ENCODE results near the gene SOHLH1. TPM values are rescaled to one million over a fixed set of nuclear protein-coding genes. Genes with fewer than 3 reads are reported as not detected.

The SOHLH1 gene
- total RNA-seq, 1 experiment from 2014 or later: not detected

GRCh38 chr9:135693771-135694170 is 5.5 kb downstream of the SOHLH1 start (continued):
- no peak for TF ChIP-seq ZNF425 (CRISPR knock-in tag; conservative IDR thresholded peaks at IDR 0.05)

- Mint-ChIP-seq H3K9me3 (no peaks in the 10 kb centered on the region), H3K27me3 (ENCODE audit: low read depth) (no peaks in the 10 kb centered on the region), H3K4me3 (no peak overlapping the region), H3K4me1 (no peaks in the 10 kb centered on the region), H3K36me3 (no peaks in the 10 kb centered on the region), H3K27ac (peak overlapping the region; percentile 63; the same call in 1 of the 2 replicates)
- ATAC-seq (no peak), DNase-seq (ENCODE audit: low spot score) (no peak)
- ChIA-PET CTCF (interaction anchor here (1.1 to 1.7 kb wide), 3 partner anchors 10 to 90 kb away, joined by 4 to 6 read pairs (median 5); no protein-coding TSS in a partner anchor), POLR2A (no interaction called here)
- TF ChIP-seq ERG (CRISPR knock-in tag; IDR thresholded peaks at IDR 0.05): no peak
- no peak for TF ChIP-seq ETV6 (CRISPR knock-in tag; IDR thresholded peaks at IDR 0.05)
- no peak for TF ChIP-seq FOXP1 (CRISPR knock-in tag; IDR thresholded peaks at IDR 0.05; ENCODE audit: borderline replicate concordance)
- TF ChIP-seq NR2C2 (CRISPR knock-in tag; IDR thresholded peaks at IDR 0.05): no peak
- no peak for TF ChIP-seq MLX (CRISPR knock-in tag; IDR thresholded peaks at IDR 0.05)
- TF ChIP-seq ZNF423 (CRISPR knock-in tag; IDR thresholded peaks at IDR 0.05): no peak
- no peak for TF ChIP-seq ZMAT4 (CRISPR knock-in tag; IDR thresholded peaks at IDR 0.05)
- no peak for TF ChIP-seq PRRX2 (CRISPR knock-in tag; IDR thresholded peaks at IDR 0.05)
- TF ChIP-seq SP1 (CRISPR knock-in tag; conservative IDR thresholded peaks at IDR 0.05): no peak
- TF ChIP-seq ATF3 (CRISPR knock-in tag; conservative IDR thresholded peaks at IDR 0.05): no peak
- no peak for TF ChIP-seq AFF4 (CRISPR knock-in tag; IDR thresholded peaks at IDR 0.05; ENCODE audit: borderline replicate concordance)
These were observed 6.0 kb downstream of the SOHLH1 start for GRCh38 chr9:135693265-135693664.

- ATAC-seq (no peak), DNase-seq (ENCODE audit: low spot score) (no peak)
- Mint-ChIP-seq H3K36me3 (no peaks in the 10 kb centered on the region), H3K9me3 (no peaks in the 10 kb centered on the region), H3K27ac (no peak overlapping the region), H3K27me3 (ENCODE audit: low read depth) (no peaks in the 10 kb centered on the region), H3K4me1 (no peaks in the 10 kb centered on the region), H3K4me3 (no peak overlapping the region)
- POLR2A ChIA-PET: no interaction called here
- CTCF ChIA-PET: interaction anchor here (1.5 kb wide), 1 partner anchor 11 kb away, joined by 3 read pairs; no protein-coding TSS in a partner anchor
- TF ChIP-seq ZNF281 (CRISPR knock-in tag; IDR thresholded peaks at IDR 0.05) (no peak), AR (CRISPR knock-in tag; IDR thresholded peaks at IDR 0.05) (no peak), ZNF219 (CRISPR knock-in tag; IDR thresholded peaks at IDR 0.05; ENCODE audit: borderline replicate concordance) (no peak), ZNF671 (CRISPR knock-in tag; IDR thresholded peaks at IDR 0.05) (no peak), NR1H2 (CRISPR knock-in tag; IDR thresholded peaks at IDR 0.05) (no peak), CDX4 (CRISPR knock-in tag; IDR thresholded peaks at IDR 0.05; ENCODE audit: borderline replicate concordance) (no peak)
These were observed 6.9 kb downstream of the SOHLH1 start for GRCh38 chr9:135692410-135692809.

Measured in WTC11 (cell line).